GM18505 (cell line): ENCODE measurements around the gene ALK.

ENCODE experiments used
- ATAC-seq: cut with Tn5 transposase; IDR thresholded peaks from one replicate; pipeline ENCODE4 v1.9.1; 2021; ENCODE audit not compliant: unreplicated experiment
- POLR2A ChIP-seq: IDR thresholded peaks from 4 replicates; pipeline ENCODE4 v1.6.1; 2011; ENCODE audit warnings: borderline replicate concordance; ENCODE audit not compliant: insufficient read depth, insufficient read length; ENCODE audit errors: extremely low read depth

Gene ALK

DNA sequence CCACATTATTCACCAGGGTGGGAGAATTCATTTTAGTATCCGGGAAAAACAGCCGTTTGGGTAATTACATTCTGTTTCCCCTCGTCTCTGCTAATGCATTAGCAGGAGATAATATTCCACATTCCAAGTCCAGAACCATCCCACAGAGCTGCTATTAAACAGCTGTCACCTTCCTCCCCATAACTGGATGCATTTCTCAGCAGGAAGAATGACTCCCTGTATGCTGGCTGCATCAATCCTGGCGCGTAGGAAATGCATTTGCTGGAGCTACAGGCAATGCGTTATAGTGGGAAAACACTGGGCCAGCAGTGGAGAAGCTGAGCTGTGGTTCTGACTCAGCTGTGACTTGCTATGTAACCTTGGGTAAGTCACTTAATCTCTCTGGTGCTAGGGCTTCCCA lies 560.2 kb downstream of the ALK start:
- no peak for ATAC-seq
- no peak for TF ChIP-seq POLR2A

DNA sequence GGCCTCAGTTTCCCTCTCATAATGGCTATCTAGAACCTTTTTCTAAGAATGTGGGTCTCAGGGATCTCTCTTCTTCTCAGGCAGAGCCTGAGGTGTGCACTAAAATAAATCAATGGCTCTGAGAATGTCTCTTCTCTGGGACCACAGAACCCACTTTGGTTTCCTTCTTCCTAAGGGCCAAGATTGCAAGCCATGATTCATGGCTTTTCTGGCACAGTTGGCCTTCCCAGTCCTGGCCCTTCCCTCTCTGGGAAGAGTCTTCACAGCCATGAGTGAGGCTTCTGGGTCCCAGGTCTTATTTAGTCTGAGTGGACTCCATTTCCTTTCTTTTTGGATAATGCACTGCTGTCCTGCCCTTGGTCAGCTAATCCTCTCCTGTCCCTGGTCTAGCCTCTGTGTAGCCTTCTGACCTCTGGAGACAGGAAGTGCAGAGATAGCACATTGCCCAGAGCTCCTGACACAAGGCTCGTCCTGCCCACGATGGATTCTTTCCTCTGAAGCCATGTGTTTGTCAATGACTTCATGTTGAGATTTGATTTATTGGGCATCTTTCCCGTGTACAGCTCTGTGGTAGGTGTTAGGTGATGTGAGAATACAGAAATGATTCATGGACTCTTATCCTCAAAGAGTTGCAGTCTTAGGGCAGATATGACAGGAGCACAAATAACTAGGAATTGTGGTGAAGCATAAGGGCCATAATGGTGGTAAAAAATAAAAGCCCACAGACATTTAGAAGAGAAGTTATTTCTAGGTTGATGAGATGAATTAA lies 561.2 kb downstream of the ALK start:
- no peak for TF ChIP-seq POLR2A
- no peak for ATAC-seq

DNA sequence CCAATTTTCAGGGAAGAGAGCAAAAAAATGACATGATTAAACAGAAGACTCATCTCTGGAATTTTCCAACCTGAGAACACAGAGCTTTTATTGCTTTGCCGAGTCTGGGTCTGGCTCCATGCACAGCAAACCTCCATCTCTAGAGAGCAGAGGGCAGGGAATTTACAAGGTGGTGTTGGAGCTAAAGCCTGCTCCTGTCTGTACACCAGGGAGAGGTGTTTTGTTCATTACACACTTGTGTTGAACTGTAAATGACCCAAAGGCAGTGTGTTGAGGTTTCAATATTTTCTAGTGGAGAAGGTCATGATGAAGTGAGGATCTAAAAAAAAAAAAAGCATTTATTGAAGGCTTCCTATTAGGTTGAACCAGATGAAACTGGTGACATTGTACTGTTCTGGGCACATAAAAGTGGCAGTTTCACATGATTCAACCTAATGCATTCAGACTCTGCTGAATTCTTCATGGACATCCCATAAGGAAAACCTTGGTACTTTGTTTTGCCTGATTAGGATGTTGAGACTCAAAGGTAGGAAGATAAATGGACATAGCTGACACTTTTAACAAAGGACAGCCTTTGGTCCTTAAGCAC lies 567.9 kb downstream of the ALK start:
- no peak for TF ChIP-seq POLR2A
- no peak for ATAC-seq

GRCh38 chr2:29351916-29352591 lies 569.3 kb downstream of the ALK start:
- ATAC-seq, result no peak
- TF ChIP-seq POLR2A, result no peak

DNA sequence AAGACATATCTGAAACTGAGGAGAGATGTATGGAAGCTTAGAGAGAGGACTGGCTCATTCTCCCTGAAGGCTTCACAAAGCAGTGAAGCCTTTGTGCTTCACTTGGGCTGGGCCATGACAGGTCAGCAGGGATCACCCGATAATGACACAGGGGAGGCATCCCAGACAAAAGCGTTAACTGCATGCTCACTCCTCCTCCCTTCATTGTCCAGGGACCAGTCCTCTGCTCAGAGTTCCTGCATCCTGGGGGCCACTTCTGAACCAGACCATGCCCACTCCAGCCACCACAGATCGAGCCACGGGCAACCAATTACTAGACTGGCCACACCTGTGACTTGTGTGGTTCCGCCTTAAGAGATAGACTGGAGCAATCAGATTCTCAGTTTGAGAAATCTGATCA lies 570.1 kb downstream of the ALK start:
- ATAC-seq, result no peak

GRCh38 chr2:29349316-29350030 lies 571.9 kb downstream of the ALK start:
- no peak for TF ChIP-seq POLR2A
- ATAC-seq, result no peak

More for the DNA sequence above, 570.1 kb downstream of the ALK start:
- no peak for TF ChIP-seq POLR2A

- ATAC-seq, result no peak
- no peak for TF ChIP-seq POLR2A
These were observed 573.5 kb downstream of the ALK start for GRCh38 chr2:29347774-29348461.

DNA sequence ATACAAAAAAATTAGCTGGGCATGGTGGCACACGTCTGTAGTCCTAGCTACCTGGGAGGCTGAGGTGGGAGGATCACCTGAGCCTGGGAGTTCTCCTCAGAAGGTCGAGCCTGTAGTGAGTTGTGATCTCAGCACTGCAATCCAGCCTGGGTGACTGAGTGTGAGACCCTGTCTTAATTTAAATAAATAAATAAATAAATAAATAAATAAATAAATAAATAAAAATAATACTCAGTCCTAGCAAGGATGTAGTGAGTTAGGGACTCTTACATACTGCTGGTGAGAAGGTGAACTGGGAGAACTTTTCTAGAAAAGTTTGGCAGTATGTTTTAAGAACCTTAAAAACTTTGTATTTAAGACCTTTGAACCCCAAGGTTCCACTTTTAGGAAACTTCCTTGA lies 576.1 kb downstream of the ALK start:
- no peak for ATAC-seq
- TF ChIP-seq POLR2A, result no peak

GRCh38 chr2:29343830-29344229 lies 577.6 kb downstream of the ALK start:
- TF ChIP-seq POLR2A, result no peak
- ATAC-seq, result no peak

GRCh38 chr2:29336341-29337241 lies 584.8 kb downstream of the ALK start:
- no peak for TF ChIP-seq POLR2A
- ATAC-seq, result no peak

GRCh38 chr2:29335396-29335795 lies 586.0 kb downstream of the ALK start:
- no peak for TF ChIP-seq POLR2A
- no peak for ATAC-seq

DNA sequence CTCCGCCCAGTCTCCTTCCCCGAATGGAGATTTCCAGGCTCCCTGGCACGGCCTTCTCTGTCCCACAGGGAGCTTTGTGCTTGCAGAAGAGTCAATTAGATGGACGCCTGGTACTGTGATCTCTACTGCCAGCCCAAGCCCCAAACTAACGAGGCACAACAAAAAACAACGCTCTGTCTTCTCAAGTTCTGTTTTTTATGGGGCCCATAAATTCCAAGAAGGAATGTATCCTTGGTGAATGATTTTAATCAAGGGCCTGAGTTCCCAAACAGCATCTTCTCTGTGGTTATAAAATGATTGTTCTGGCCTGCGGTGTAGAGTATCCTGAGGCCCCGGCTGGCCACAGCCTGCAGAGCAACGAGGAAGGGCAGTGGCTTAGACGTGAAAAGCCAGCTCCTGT lies 586.7 kb downstream of the ALK start:
- TF ChIP-seq POLR2A, result no peak
- no peak for ATAC-seq

- TF ChIP-seq POLR2A, result no peak
- no peak for ATAC-seq
These were observed 588.8 kb downstream of the ALK start for GRCh38 chr2:29332540-29332939.

- ATAC-seq, result no peak
- TF ChIP-seq POLR2A, result no peak
These were observed 591.5 kb downstream of the ALK start for GRCh38 chr2:29329899-29330298.
